Loucy (cell line): Measurements from ENCODE around the gene RYR2.

ENCODE experiments used
- CTCF ChIP-seq: fragments of 200-600 bp; sonication (generic); conservative IDR thresholded peaks from 2 replicates; pipeline ENCODE4 v1.5.1; 2014; ENCODE audit warnings: mild to moderate bottlenecking, antibody characterized with exemption, low read length
- EZH2phosphoT487 ChIP-seq: fragments of 200-600 bp; IDR thresholded peaks from 2 replicates; pipeline ENCODE4 v1.6.1; 2018; ENCODE audit warnings: antibody characterized with exemption, mild to moderate bottlenecking, moderate library complexity, borderline replicate concordance

- TF ChIP-seq CTCF (no peak), EZH2phosphoT487 (no peak)
These were observed 70.7 kb downstream of the RYR2 start for GRCh38 chr1:237112663-237113062.
